ENCODE data around the gene TRABD2B.

DNA sequence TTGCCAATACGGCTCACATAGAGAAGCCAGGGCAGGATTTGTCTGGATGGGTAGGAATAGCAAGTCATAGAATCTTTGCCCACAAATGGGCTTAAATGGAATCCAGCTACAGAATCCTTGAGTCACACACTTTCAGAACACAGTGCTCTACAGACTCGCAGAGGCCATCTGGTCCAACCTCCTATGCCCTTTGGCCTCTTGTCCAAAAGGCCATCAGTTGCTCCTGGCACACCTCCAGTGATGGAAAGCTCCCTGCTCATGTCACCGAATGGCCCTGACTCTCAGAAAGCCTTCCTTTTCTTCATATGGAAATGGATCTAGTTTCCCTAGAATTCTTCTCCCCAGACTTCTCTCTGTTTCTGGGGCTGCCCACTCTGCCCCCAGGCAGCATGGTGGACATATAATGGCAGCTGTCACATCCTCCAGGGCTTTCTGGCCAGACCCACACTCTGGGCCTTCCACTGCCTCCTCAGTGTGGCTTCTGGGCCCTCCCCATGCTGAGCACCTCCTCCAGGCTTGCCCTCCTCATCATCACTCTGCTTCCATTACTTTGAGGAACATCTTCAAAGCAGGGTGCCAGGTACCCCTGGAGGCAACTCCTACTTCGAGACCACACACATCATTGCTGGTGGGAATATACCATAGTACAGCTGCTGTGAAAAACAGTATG is 33.6 kb upstream of the TRABD2B start:
- TF ChIP-seq, protein P1, sequence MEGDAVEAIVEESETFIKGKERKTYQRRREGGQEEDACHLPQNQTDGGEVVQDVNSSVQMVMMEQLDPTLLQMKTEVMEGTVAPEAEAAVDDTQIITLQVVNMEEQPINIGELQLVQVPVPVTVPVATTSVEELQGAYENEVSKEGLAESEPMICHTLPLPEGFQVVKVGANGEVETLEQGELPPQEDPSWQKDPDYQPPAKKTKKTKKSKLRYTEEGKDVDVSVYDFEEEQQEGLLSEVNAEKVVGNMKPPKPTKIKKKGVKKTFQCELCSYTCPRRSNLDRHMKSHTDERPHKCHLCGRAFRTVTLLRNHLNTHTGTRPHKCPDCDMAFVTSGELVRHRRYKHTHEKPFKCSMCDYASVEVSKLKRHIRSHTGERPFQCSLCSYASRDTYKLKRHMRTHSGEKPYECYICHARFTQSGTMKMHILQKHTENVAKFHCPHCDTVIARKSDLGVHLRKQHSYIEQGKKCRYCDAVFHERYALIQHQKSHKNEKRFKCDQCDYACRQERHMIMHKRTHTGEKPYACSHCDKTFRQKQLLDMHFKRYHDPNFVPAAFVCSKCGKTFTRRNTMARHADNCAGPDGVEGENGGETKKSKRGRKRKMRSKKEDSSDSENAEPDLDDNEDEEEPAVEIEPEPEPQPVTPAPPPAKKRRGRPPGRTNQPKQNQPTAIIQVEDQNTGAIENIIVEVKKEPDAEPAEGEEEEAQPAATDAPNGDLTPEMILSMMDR (IDR thresholded peaks at IDR 0.05; ENCODE audit: insufficient read depth, low read depth, low read length): no peak
- TF ChIP-seq EZH2 (IDR thresholded peaks at IDR 0.05; ENCODE audit: insufficient read depth, low read length): no peak
